AG08395 (cell line): Measurements from ENCODE around the gene SEZ6.

Experiments used
- DNase-seq: peaks from one replicate; pipeline ENCODE4 v3.0.0; 2012; ENCODE audit warnings: mixed read lengths, low spot score

Gene SEZ6

DNA sequence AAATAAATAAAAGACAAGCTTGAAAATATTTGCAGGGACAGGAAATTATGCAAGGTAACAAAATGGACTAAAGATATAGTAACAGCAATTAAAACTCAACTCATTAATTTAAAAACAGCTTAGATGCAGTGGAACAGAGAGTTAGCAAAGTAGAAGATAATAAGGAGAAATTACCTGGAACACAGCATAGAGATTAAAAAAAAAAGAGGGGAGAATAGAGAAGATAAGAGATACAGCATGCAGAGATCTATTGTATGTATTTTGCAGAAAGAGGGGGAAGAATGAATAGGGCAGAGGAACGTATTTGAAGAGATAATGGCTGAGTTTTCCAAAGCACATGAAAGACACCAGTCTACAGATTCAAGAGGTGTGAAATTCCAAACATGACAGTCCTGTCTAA, 28.7 kb upstream of the SEZ6 start:
- DNase-seq, result no peak

GRCh38 chr17:29032857-29033197, 27.0 kb upstream of the SEZ6 start:
- DNase-seq, result no peak

GRCh38 chr17:29032013-29032856, 26.4 kb upstream of the SEZ6 start:
- DNase-seq, result no peak

- no peak for DNase-seq
Measured at GRCh38 chr17:29031488-29031887, 25.7 kb upstream of the SEZ6 start.

GRCh38 chr17:29024316-29024952, 18.6 kb upstream of the SEZ6 start:
- no peak for DNase-seq

- DNase-seq, result no peak
Measured at GRCh38 chr17:29022074-29022473, 16.2 kb upstream of the SEZ6 start.

- DNase-seq, result no peak
Measured at GRCh38 chr17:29021226-29021625, 15.4 kb upstream of the SEZ6 start.

GRCh38 chr17:29020576-29020975, 14.7 kb upstream of the SEZ6 start:
- no peak for DNase-seq

DNA sequence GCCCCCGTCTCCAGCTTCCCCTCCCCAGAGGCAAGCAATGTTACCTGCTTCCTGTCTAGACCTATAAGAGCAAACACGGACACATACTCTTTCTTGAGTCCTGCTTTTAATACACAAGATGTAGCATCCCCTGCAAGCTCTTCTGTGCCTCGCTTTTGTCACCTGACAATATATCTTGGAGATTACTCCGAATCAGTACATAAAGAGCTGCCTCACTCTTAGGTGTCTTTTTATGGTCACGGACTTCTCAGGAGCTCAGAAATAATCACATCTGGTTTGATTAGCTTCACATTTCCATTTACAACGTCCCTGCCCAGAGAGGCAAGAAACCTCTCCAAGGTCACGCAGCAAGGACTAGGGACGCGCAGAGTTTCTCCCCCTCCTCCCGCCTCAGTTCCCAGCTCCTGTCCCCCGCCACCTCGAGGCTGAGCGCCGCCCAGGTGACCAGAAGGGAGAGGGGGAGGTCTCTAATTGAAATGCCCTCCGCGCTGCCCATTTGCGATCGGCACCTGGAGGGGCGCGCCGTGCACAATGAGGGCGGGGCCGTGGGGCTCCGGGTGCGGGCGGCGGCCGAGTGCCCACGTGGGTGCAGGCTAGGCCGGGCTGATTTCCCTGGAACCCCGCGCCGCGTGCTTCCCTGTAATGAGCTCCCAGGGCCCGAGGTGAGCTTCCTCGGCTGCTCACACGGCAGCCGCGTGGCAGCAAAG, 13.8 kb upstream of the SEZ6 start:
- DNase-seq, result no peak

DNA sequence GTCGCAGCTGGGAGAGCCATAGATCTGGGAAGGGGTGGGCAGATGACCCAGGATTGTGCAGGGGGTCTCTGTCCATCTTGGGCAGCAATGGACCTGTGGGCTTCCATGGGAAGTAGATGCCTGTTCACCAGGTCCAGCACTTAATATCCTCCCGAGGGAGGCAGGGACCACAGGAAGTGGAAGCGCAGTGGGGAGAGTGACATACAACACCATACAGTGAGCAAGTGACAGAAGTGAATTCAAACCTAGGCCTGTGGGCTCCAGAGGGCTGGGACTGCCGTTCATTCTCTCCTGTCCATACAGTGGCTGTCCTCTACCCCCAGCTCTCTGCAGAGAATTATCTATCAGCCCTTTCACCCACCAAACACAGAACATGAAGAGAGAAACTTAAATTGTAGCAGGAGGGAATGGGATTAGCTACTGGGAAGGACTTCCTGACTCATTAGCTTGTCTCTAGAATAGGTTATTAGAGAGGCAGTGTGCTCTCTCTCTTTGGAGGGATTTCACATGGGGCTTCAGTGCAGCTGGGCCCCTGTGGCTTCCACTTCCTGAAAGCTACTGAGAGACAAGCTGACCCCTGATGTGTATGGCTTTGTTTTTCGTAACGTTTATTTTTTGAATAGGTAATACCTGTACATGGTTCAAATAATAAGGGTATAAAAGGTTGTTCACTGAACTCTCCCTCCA, 13.1 kb upstream of the SEZ6 start:
- DNase-seq, result no peak

DNA sequence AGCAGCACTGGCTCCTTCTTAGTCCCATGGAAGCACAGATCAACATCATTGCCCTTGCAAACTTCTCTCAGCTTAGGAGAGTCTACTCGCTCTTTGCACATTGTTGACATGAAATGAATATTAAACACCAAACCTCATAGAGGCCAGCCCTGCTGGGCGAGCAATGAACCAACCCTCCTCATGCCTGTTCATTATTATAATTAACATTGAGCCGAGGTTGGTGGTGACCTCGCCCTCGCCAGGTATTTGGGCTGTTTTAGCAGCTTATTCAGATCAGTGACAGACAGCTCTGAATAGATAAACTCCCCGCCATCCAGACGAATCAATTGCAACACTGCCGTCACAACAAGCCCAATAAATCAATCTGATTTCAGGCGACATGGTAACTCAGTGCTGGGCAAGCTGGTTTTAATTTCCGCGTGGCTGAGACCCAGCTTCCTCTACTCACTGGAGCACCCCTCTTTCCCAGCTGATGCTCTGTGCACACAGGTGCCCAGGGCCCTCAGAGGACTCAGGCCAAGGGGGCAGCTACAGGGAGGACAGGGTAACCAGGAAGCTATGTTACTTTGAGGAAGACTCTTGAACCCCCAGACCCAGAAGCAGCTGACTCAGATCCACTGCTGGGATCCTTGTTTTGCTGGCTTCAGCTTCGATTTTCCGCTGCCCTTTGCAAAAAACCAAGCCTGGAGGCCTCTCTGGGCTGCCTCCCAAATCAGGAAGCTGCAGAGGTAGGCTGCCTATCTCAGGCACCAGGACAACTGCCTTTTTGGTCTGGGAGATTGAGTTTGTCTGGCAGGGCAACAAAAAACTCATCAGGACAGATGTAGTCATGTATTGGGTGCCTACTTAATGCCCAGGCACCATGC, 10.7 kb upstream of the SEZ6 start:
- no peak for DNase-seq

- no peak for DNase-seq
Measured at GRCh38 chr17:29014716-29015115, 8.9 kb upstream of the SEZ6 start.

DNA sequence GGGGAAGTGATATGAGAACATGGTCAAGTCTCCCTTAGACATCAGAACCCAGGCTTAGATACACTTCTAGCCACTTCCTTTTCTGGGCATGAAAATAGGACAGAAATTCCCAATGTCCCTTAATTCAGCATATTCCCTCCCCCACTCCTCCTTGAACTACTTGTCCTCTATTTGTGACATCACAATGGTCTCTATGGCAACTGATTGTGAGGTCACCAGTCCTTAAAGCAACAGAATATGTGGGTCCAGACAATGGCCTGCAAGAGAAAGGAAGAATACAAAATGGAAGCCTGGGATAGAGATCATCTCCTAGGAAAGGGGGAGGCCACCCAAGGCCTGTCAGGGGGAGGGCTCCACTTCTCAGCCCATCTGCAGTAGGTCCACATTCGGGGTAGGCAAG, 6.7 kb upstream of the SEZ6 start:
- no peak for DNase-seq

DNA sequence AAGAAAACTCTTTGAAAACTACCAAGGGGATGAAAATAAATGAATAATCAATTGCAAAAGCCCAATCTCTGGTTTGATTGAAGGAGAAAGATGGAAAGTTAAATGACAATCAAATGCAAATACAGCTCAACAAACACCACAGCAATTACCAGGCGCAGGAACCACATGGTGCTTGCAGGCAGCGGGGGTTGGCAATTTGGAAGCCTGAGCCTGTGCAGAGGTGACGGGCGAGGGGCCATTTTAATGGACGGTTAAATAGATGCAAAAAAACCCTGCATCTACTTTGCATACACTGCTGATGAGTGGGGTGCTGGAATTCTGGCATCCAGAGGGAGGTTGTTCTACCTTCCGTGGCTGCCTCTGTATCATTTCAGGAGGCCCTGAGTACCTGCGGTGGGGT, 4.8 kb upstream of the SEZ6 start:
- DNase-seq, result no peak

DNA sequence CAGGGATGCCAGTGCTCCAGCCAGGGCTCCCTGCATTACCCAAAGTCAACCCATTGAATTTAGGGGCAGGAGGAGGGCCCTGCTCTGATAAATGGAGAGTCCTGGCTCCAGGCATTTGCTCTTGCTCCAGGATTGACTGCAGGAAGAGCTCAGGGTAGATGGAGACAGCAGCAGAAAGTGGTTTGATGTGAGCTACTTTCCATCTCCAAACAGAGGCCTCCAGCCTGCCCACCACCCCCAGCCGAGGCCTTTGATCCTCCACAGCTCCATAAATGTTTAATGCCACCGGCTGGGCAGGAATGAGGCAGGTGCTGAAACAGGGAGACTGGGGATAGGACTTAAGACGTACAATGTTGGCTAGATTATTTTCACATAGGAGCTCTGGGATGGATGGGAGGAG, 4.3 kb upstream of the SEZ6 start:
- DNase-seq, result no peak

DNA sequence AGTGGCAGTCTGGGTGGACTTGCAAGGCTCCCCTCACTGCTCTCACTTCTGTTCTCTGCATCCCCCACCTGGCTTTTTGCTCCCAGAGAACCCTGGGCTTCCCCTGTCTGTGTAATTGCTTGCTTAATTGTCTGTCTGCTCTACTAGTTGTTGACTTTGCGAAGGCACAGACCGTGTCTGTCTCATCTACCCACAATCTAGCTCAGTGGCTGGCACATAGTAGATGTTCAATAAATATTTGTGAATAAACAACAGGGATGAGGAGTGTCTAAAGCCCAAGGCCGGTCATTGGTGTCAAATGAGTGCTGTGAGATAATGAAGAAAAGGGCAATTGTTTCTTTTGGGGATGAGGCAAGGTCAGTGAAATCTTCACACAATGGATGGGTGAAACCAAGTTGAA, 2.8 kb upstream of the SEZ6 start:
- DNase-seq, result no peak

DNA sequence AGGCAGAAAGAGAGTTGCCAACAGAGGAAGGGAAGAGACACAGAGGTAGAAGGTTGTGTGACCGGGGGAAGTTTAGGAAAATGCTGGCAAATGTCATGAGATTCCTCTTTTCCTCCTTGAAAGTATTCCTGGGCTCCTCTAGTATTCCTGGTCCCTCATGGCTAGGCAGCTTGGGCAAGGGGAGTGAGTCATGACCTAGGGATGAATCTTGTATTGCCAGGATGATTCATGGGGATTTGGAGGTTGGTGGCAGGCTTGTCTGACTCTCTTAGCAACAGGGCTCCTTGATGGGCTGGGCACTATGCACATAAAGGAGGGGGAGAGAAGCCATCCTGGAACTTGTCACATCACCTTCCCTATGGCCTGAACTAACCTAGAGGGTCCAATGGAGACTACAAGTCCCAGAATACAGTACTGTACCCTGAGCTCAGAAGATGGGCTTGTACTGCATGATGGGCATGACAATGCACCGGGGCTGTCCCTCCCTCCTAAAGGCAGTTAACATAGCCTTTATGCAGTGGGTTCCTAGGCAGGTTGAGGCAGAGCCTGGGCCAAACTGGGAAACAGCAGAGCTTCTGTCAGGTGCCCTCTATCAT, 2.1 kb upstream of the SEZ6 start:
- peak; percentile 73 for DNase-seq

GRCh38 chr17:29007456-29007855, 1.6 kb upstream of the SEZ6 start:
- DNase-seq, result no peak

DNA sequence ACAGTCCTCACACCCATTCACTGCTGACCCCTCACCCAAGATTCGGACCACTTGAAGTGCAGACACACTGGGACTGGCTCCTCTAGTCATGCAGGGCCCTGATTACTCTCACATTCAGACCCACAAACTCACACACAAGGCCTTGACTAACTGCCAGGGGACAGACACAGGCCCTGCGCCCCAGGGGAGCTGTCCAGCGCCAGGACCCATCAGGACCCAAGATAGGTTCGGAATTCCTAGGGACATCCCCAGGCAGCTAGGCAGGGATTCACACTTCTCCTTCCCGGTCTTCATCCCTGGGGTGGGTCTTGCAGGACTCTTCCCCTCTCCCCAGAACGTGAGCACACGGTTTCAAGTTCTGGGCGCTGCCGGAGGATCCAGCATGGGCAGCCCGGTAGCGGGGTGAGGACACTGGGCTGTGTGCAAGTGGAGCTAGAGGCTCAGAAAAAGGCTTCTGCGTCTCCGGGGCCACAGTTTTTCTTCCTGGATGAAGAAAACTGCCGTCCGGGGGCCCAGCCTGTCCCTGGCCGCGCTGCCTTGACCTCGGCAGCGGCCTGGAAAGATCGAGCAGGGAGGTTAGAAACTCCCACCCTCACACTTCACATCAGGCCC, 1.6 kb downstream of the SEZ6 start:
- peak; percentile 17 for DNase-seq

DNA sequence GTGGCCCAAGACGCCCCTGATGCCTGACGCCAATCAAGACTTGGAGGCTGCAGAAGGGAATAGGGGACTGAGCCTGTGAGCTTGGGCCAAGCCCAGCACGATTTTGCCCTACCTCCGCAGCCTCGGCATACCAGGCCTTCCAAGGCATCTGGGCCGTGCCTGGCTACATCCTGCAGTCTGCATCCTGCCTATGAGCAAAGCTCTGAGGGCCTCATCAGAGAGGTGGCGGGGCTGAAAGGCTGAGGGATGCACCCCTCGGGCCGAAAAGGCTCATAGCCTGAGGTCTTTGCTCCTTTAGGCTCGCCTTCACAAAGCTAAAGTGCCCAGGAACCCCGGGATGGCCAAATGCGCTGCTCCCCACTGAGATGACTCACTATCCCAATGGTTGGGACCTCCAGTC, 2.5 kb downstream of the SEZ6 start:
- no peak for DNase-seq

GRCh38 chr17:29002811-29003210, 3.0 kb downstream of the SEZ6 start:
- DNase-seq, result no peak
